ENCODE data around the gene SPAG6.

Gene SPAG6

GRCh38 chr10:22321924-22322640, 23.2 kb upstream of the SPAG6 start:
- no peak for DNase-seq (ENCODE audit: low read depth in 1 of 2, low spot score in 1 of 2)

- DNase-seq (ENCODE audit: low read depth in 1 of 2, low spot score in 1 of 2), result no peak
Measured at GRCh38 chr10:22322641-22323160, 22.6 kb upstream of the SPAG6 start.

GRCh38 chr10:22323538-22324305, 21.6 kb upstream of the SPAG6 start:
- DNase-seq (ENCODE audit: low read depth in 1 of 2, low spot score in 1 of 2), result no peak

GRCh38 chr10:22324413-22324812, 20.9 kb upstream of the SPAG6 start:
- no peak for DNase-seq (ENCODE audit: low read depth in 1 of 2, low spot score in 1 of 2)

- DNase-seq (ENCODE audit: low read depth in 1 of 2, low spot score in 1 of 2), result no peak
Measured at GRCh38 chr10:22324893-22325271, 20.4 kb upstream of the SPAG6 start.

GRCh38 chr10:22325272-22326144, 19.8 kb upstream of the SPAG6 start:
- peak in 1 of 2 donors; percentile 57 for DNase-seq (ENCODE audit: low read depth in 1 of 2, low spot score in 1 of 2)

- no peak for DNase-seq (ENCODE audit: low read depth in 1 of 2, low spot score in 1 of 2)
Measured at GRCh38 chr10:22326145-22326702, 19.1 kb upstream of the SPAG6 start.

- DNase-seq (ENCODE audit: low read depth in 1 of 2, low spot score in 1 of 2), result no peak
Measured at GRCh38 chr10:22329150-22329549, 16.1 kb upstream of the SPAG6 start.

- DNase-seq (ENCODE audit: low read depth in 1 of 2, low spot score in 1 of 2), result no peak
Measured at GRCh38 chr10:22332116-22332692, 13.1 kb upstream of the SPAG6 start.

GRCh38 chr10:22333167-22333974, 11.9 kb upstream of the SPAG6 start:
- DNase-seq (ENCODE audit: low read depth in 1 of 2, low spot score in 1 of 2), result no peak

- no peak for DNase-seq (ENCODE audit: low read depth in 1 of 2, low spot score in 1 of 2)
Measured at GRCh38 chr10:22333975-22334282, 11.4 kb upstream of the SPAG6 start.

GRCh38 chr10:22334414-22335172, 10.7 kb upstream of the SPAG6 start:
- DNase-seq (ENCODE audit: low read depth in 1 of 2, low spot score in 1 of 2), result no peak

GRCh38 chr10:22335173-22335933, 9.9 kb upstream of the SPAG6 start:
- peak; percentile 46 to 48 for DNase-seq (ENCODE audit: low read depth in 1 of 2, low spot score in 1 of 2)

GRCh38 chr10:22338185-22338900, 7.0 kb upstream of the SPAG6 start:
- DNase-seq (ENCODE audit: low read depth in 1 of 2, low spot score in 1 of 2), result no peak

- no peak for DNase-seq (ENCODE audit: low read depth in 1 of 2, low spot score in 1 of 2)
Measured at GRCh38 chr10:22338931-22339330, 6.4 kb upstream of the SPAG6 start.

GRCh38 chr10:22339761-22340328, 5.5 kb upstream of the SPAG6 start:
- DNase-seq (ENCODE audit: low read depth in 1 of 2, low spot score in 1 of 2), result no peak

- DNase-seq (ENCODE audit: low read depth in 1 of 2, low spot score in 1 of 2), result peak in 1 of 2 donors; percentile 44
Measured at GRCh38 chr10:22340329-22341189, 4.7 kb upstream of the SPAG6 start.
